ENCODE data around the gene BMPR1A. TPM values are rescaled to one million over a fixed set of nuclear protein-coding genes. Genes with fewer than 3 reads are reported as not detected.

BMPR1A gene
- total RNA-seq, 1 experiment from 2014 or later: 24.3 TPM

- TF ChIP-seq, protein P1, sequence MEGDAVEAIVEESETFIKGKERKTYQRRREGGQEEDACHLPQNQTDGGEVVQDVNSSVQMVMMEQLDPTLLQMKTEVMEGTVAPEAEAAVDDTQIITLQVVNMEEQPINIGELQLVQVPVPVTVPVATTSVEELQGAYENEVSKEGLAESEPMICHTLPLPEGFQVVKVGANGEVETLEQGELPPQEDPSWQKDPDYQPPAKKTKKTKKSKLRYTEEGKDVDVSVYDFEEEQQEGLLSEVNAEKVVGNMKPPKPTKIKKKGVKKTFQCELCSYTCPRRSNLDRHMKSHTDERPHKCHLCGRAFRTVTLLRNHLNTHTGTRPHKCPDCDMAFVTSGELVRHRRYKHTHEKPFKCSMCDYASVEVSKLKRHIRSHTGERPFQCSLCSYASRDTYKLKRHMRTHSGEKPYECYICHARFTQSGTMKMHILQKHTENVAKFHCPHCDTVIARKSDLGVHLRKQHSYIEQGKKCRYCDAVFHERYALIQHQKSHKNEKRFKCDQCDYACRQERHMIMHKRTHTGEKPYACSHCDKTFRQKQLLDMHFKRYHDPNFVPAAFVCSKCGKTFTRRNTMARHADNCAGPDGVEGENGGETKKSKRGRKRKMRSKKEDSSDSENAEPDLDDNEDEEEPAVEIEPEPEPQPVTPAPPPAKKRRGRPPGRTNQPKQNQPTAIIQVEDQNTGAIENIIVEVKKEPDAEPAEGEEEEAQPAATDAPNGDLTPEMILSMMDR (conservative IDR thresholded peaks at IDR 0.05): no peak
- no peaks in the 10 kb centered on the region for H4K20me1 ChIP-seq (ENCODE audit: insufficient read depth)
- H3K27ac ChIP-seq: no peak overlapping the region
- no peaks in the 10 kb centered on the region for H3K36me3 ChIP-seq (ENCODE audit: low read depth)
- H3K9me2 ChIP-seq (ENCODE audit: insufficient read depth): no peaks in the 10 kb centered on the region
- ChIA-PET POLR2A (ENCODE audit: unreplicated experiment) (no interaction called here), CTCF (no interaction called here)
- DNase-seq: no peak
- H3F3A ChIP-seq (ENCODE audit: insufficient read depth, low read depth): no peaks in the 10 kb centered on the region
- H3K4me1 ChIP-seq (replicated peaks; ENCODE audit: insufficient read depth): no peaks in the 10 kb centered on the region
- H3K27me3 ChIP-seq (ENCODE audit: insufficient read depth, low read depth): no peaks in the 10 kb centered on the region
- BruUV-seq (replicated peaks): no TSS peak
- H3K79me2 ChIP-seq (ENCODE audit: low read depth): no peaks in the 10 kb centered on the region
- H3K4me3 ChIP-seq: no peak overlapping the region
- intact Hi-C loops (cut with micrococcal nuclease; ENCODE audit: unreplicated experiment): no loop called here
- H3K4me2 ChIP-seq: no peak overlapping the region
- H2AFZ ChIP-seq: no peak overlapping the region
- H3K9me3 ChIP-seq (ENCODE audit: insufficient read depth, low read depth): no peaks in the 10 kb centered on the region
Observed at GRCh38 chr10:86840498-86840897, 84.1 kb downstream of the BMPR1A start.

DNA sequence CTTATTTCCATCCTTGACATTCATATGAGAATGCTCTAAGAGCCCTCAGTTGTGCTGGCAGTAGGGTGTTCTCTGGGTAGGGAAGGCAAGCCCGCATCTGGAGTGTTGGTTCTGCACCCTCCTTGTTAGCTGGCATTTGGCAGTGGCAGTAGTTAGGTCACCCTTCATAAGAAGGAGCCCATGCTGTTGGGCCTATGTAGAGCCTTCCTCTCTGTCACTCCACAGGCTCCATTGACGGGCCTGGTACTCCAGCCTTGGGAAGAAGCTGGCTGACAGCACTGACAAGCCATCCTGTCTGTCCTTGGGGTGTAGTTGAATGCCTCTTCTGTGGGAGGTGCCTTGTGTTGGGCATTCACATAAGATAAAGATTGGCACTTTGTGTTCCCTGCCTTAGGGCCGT lies 89.7 kb downstream of the BMPR1A start:
- intact Hi-C loops (cut with micrococcal nuclease; ENCODE audit: unreplicated experiment): no loop called here
- no peaks in the 10 kb centered on the region for H3K4me1 ChIP-seq (replicated peaks; ENCODE audit: insufficient read depth)
- H3K4me3 ChIP-seq: no peak overlapping the region
- TF ChIP-seq, protein P1 (conservative IDR thresholded peaks at IDR 0.05): no peak
- TF ChIP-seq EZH2 (IDR thresholded peaks at IDR 0.05; ENCODE audit: low read depth): no peak
- H3K36me3 ChIP-seq (ENCODE audit: low read depth): no peaks in the 10 kb centered on the region
- no peaks in the 10 kb centered on the region for H3K9me3 ChIP-seq (ENCODE audit: insufficient read depth, low read depth)
- no peak overlapping the region for H2AFZ ChIP-seq
- no peak overlapping the region for H3K4me2 ChIP-seq
- POLR2A ChIA-PET (ENCODE audit: unreplicated experiment): no interaction called here
- no peaks in the 10 kb centered on the region for H3K79me2 ChIP-seq (ENCODE audit: low read depth)
- no peaks in the 10 kb centered on the region for H4K20me1 ChIP-seq (ENCODE audit: insufficient read depth)
- CTCF ChIA-PET: no interaction called here
- H3K27ac ChIP-seq: no peak overlapping the region
- no peaks in the 10 kb centered on the region for H3F3A ChIP-seq (ENCODE audit: insufficient read depth, low read depth)
- BruUV-seq (replicated peaks): no TSS peak
- DNase-seq: no peak
- no peaks in the 10 kb centered on the region for H3K27me3 ChIP-seq (ENCODE audit: insufficient read depth, low read depth)
- H3K9me2 ChIP-seq (ENCODE audit: insufficient read depth): no peaks in the 10 kb centered on the region

DNA sequence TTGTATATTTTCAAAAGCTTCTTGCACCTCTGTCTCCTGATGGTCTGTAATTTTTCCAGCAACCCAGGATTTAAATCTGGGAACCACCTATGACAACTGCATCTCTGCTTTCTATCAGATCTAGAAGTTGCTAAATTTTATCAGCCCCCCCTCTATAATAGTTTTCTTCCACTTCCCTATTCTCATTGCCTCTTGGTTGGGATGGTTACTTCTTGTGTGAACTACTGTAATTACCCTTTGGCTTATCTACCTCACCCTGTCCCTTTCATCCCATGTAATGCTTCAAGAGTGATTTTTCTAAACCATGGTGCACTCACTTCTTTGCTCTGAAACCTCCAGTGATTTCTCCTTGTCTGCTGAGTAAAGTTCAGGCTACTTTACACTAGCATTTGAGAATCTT lies 92.3 kb downstream of the BMPR1A start:
- Histone ChIP-seq H3K9me3 (ENCODE audit: insufficient read depth, low read depth) (no peaks in the 10 kb centered on the region), H3K36me3 (ENCODE audit: low read depth) (no peaks in the 10 kb centered on the region), H3K4me3 (no peak overlapping the region), H4K20me1 (ENCODE audit: insufficient read depth) (no peaks in the 10 kb centered on the region), H3K4me2 (no peak overlapping the region), H3K27ac (no peak overlapping the region), H3K79me2 (ENCODE audit: low read depth) (no peaks in the 10 kb centered on the region), H3K4me1 (replicated peaks; ENCODE audit: insufficient read depth) (no peaks in the 10 kb centered on the region), H3K9me2 (ENCODE audit: insufficient read depth) (no peaks in the 10 kb centered on the region), H3F3A (ENCODE audit: insufficient read depth, low read depth) (no peaks in the 10 kb centered on the region), H3K27me3 (ENCODE audit: insufficient read depth, low read depth) (no peaks in the 10 kb centered on the region), H2AFZ (no peak overlapping the region)
- CTCF ChIA-PET: no interaction called here
- no peak for TF ChIP-seq EZH2 (IDR thresholded peaks at IDR 0.05; ENCODE audit: low read depth)
- TF ChIP-seq, protein P1 (conservative IDR thresholded peaks at IDR 0.05): no peak
- intact Hi-C loops (cut with micrococcal nuclease; ENCODE audit: unreplicated experiment): no loop called here
- POLR2A ChIA-PET (ENCODE audit: unreplicated experiment): no interaction called here
- no peak for DNase-seq
- BruUV-seq (replicated peaks): no TSS peak

All from PC-9 (cell line).